GM19452 (cell line): Measurements from ENCODE around the gene MKKS.
"Not testable (repeated sequence)": the region's sequence is repeated elsewhere in the genome, so short reads cannot be mapped to it uniquely, and the experiment has no call there.

Experiments used
- ATAC-seq: cut with Tn5 transposase; IDR thresholded peaks from one replicate; pipeline ENCODE4 v1.9.1; 2021; ENCODE audit not compliant: unreplicated experiment

MKKS gene

GRCh38 chr20:10415013-10415650 lies 18.9 kb downstream of the MKKS start:
- no peak for ATAC-seq

- peak; percentile 73 for ATAC-seq
Observed at GRCh38 chr20:10412591-10413408, 21.2 kb downstream of the MKKS start.

GRCh38 chr20:10411673-10412072 lies 22.3 kb downstream of the MKKS start:
- ATAC-seq = no peak

GRCh38 chr20:10408108-10408813 lies 25.8 kb downstream of the MKKS start:
- ATAC-seq = no peak

GRCh38 chr20:10404959-10405530 lies 29.0 kb downstream of the MKKS start:
- no peak for ATAC-seq

- ATAC-seq = no peak
Observed at GRCh38 chr20:10404023-10404628, 29.9 kb downstream of the MKKS start.

GRCh38 chr20:10402938-10403608 lies 30.9 kb downstream of the MKKS start:
- ATAC-seq = no peak

- no peak for ATAC-seq
Observed at GRCh38 chr20:10398834-10399369, 35.1 kb downstream of the MKKS start.

- not testable (repeated sequence) for ATAC-seq
Observed at GRCh38 chr20:10394752-10395151, 39.3 kb downstream of the MKKS start.

- ATAC-seq = no peak
Observed at GRCh38 chr20:10390709-10391108, 43.3 kb downstream of the MKKS start.

- no peak for ATAC-seq
Observed at GRCh38 chr20:10388597-10388996, 45.4 kb downstream of the MKKS start.

GRCh38 chr20:10387686-10388085 lies 46.3 kb downstream of the MKKS start:
- no peak for ATAC-seq

- no peak for ATAC-seq
Observed at GRCh38 chr20:10385850-10386544, 48.0 kb downstream of the MKKS start.

- ATAC-seq = no peak
Observed at GRCh38 chr20:10381477-10381876, 52.5 kb downstream of the MKKS start.

- no peak for ATAC-seq
Observed at GRCh38 chr20:10379761-10380160, 54.3 kb downstream of the MKKS start.

- no peak for ATAC-seq
Observed at GRCh38 chr20:10376270-10377075, 57.5 kb downstream of the MKKS start.

GRCh38 chr20:10375191-10375590 lies 58.8 kb downstream of the MKKS start:
- no peak for ATAC-seq

GRCh38 chr20:10374036-10374435 lies 60.0 kb downstream of the MKKS start:
- no peak for ATAC-seq

GRCh38 chr20:10371467-10371866 lies 62.6 kb downstream of the MKKS start:
- no peak for ATAC-seq
